ENCODE data around the gene CAT.

DNA sequence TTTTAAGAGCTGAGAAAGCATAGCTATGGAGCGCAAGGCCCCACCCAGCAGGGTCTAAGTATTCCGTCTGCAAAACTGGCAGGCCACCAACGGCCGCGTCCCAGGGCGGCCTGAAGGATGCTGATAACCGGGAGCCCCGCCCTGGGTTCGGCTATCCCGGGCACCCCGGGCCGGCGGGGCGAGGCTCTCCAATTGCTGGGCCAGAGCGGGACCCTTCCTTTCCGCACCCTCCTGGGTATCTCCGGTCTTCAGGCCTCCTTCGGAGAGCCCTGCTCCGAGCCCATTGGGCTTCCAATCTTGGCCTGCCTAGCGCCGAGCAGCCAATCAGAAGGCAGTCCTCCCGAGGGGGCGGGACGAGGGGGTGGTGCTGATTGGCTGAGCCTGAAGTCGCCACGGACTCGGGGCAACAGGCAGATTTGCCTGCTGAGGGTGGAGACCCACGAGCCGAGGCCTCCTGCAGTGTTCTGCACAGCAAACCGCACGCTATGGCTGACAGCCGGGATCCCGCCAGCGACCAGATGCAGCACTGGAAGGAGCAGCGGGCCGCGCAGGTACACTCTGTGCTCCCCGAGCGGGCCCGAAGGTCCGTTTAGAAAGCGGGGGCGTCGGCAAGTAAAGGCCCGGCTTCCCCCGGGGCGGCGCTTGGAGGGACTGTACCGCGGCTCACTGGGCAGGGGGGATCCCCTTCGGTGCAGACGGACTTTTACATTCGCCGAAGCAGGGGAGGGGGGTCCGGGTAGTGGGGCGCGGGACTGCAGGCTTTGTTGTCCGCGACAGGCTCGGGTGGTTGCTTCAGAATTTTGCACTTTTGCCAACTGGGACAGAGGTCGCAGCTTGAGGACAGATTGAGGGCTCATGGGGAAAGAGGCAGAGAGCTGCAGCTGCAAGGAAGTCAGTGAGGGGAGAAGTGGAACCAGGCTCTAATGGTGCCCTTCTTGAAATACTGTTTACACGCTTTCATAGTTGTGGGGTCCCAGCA is at the start of gene CAT:
- TF ChIP-seq, protein P1, sequence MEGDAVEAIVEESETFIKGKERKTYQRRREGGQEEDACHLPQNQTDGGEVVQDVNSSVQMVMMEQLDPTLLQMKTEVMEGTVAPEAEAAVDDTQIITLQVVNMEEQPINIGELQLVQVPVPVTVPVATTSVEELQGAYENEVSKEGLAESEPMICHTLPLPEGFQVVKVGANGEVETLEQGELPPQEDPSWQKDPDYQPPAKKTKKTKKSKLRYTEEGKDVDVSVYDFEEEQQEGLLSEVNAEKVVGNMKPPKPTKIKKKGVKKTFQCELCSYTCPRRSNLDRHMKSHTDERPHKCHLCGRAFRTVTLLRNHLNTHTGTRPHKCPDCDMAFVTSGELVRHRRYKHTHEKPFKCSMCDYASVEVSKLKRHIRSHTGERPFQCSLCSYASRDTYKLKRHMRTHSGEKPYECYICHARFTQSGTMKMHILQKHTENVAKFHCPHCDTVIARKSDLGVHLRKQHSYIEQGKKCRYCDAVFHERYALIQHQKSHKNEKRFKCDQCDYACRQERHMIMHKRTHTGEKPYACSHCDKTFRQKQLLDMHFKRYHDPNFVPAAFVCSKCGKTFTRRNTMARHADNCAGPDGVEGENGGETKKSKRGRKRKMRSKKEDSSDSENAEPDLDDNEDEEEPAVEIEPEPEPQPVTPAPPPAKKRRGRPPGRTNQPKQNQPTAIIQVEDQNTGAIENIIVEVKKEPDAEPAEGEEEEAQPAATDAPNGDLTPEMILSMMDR (IDR thresholded peaks at IDR 0.05) = no peak
- TF ChIP-seq ZFX (IDR thresholded peaks at IDR 0.05; ENCODE audit: borderline replicate concordance) = no peak

Data from 22Rv1 (cell line).